ENCODE results near the gene TATDN3.

DNA sequence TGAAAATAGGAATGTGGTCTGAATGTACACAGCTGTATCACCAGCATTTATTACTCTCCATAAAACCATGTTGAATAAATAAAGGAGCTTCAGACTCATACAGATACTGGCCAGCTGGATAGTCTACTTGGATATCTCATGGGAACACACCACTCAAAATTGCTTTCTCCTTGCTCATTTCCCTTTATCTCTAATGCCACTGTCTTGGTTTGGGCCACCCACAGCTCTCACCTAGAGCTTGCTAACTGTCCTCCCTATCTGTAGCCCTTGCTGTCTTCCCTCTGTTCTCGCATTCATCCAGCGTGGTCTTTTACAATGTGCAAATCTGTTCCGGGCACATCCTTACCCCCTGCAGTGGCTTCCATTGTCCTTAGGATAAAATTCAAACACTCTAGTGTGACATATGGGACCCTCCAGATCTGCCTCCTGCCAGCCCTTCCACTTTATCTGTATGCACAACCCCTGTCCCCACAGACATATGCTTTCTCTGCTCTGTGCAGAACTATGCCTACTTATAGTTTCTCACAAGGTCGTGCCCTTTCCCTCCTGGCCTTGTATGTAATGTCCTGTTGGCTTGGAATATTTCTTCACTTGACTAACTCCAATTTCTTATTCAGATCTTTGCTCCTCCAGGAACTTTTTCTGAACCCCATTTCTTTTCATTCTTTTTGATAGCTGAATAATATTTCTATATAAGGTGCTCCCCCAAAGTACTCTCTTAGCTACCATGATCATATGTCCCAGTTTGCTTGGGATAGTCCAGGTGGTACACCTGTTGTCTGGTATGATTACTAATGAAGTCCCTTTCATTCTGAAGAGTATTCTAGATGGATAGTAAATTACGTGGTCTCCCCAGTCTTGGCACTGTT lies 69.3 kb downstream of the TATDN3 start:
- no peak for TF ChIP-seq POLR2AphosphoS5 (IDR thresholded peaks at IDR 0.05; ENCODE audit: borderline replicate concordance, low read depth, low read length)
- no peak for TF ChIP-seq EZH2 (IDR thresholded peaks at IDR 0.05)
